DND-41 (cell line): ENCODE data around the gene CACNA2D3.

ENCODE experiments used
- ATAC-seq: fragments of 200-7000 bp; cut with Tn5 transposase; 3 replicates; pipeline ENCODE4 v1.9.1; 2021; ENCODE audit warnings: low read depth; ENCODE audit not compliant: insufficient read depth
- DNase-seq: peaks from one replicate; pipeline ENCODE4 v3.0.0-alpha.2; 2020
- H2AFZ ChIP-seq: 2 replicates; pipeline ENCODE4 v1.6.0; 2012; ENCODE audit warnings: low read depth, low read length
- H3K27ac ChIP-seq: 2 replicates; pipeline ENCODE4 v1.5.1; 2012; ENCODE audit warnings: low read length, inconsistent platforms
- H3K27me3 ChIP-seq: fragments of 200-600 bp; sonication (generic); 2 replicates; pipeline ENCODE4 v1.6.0; 2012; ENCODE audit warnings: low read length, mild to moderate bottlenecking, inconsistent platforms; ENCODE audit not compliant: insufficient read depth, poor library complexity
- H3K36me3 ChIP-seq: 2 replicates; pipeline ENCODE4 v1.5.1; 2012; ENCODE audit warnings: low read length, inconsistent platforms; ENCODE audit not compliant: insufficient read depth
- H3K4me1 ChIP-seq: 2 replicates; pipeline ENCODE4 v1.5.1; 2012; ENCODE audit warnings: mild to moderate bottlenecking, low read length; ENCODE audit not compliant: insufficient read depth
- H3K4me2 ChIP-seq: 2 replicates; pipeline ENCODE4 v1.6.0; 2012; ENCODE audit warnings: mild to moderate bottlenecking, moderate library complexity, low read length, inconsistent platforms; ENCODE audit not compliant: insufficient read depth
- H3K4me3 ChIP-seq, 2 experiments: fragments of 200-600 bp in 1 of 2; shearing (Covaris generic) in 1 of 2; 2 replicates each; pipeline ENCODE4 v1.5.1; 2012 to 2016; ENCODE audit warnings: inconsistent platforms in 2 of 2, low read length in 2 of 2, mild to moderate bottlenecking in 2 of 2, low read depth in 1 of 2, moderate library complexity in 1 of 2
- H3K79me2 ChIP-seq: 2 replicates; pipeline ENCODE4 v1.6.0; 2012; ENCODE audit warnings: low read length, inconsistent platforms; ENCODE audit not compliant: insufficient read depth
- H3K9ac ChIP-seq: 2 replicates; pipeline ENCODE4 v1.6.0; 2012; ENCODE audit warnings: low read depth, mild to moderate bottlenecking, inconsistent platforms, low read length, moderate library complexity
- H3K9me3 ChIP-seq: 2 replicates; pipeline ENCODE4 v1.5.1; 2012; ENCODE audit warnings: low read length, moderate library complexity, mild to moderate bottlenecking, inconsistent platforms; ENCODE audit not compliant: insufficient read depth, severe bottlenecking
- H4K20me1 ChIP-seq: 2 replicates; pipeline ENCODE4 v1.6.0; 2012; ENCODE audit warnings: low read length; ENCODE audit not compliant: insufficient read depth
- EZH2 ChIP-seq: IDR thresholded peaks from 3 replicates; pipeline ENCODE4 v1.6.1; 2012; ENCODE audit warnings: borderline replicate concordance, low read depth, mild to moderate bottlenecking, moderate library complexity, low read length, inconsistent platforms; ENCODE audit not compliant: severe bottlenecking
- TF ChIP-seq, protein P1 (sequence below): IDR thresholded peaks from 2 replicates; pipeline ENCODE4 v1.5.1; 2012; ENCODE audit warnings: borderline replicate concordance, low read length, moderate library complexity, mild to moderate bottlenecking; ENCODE audit not compliant: poor library complexity, severe bottlenecking; ENCODE audit errors: extremely low read depth

The CACNA2D3 gene

DNA sequence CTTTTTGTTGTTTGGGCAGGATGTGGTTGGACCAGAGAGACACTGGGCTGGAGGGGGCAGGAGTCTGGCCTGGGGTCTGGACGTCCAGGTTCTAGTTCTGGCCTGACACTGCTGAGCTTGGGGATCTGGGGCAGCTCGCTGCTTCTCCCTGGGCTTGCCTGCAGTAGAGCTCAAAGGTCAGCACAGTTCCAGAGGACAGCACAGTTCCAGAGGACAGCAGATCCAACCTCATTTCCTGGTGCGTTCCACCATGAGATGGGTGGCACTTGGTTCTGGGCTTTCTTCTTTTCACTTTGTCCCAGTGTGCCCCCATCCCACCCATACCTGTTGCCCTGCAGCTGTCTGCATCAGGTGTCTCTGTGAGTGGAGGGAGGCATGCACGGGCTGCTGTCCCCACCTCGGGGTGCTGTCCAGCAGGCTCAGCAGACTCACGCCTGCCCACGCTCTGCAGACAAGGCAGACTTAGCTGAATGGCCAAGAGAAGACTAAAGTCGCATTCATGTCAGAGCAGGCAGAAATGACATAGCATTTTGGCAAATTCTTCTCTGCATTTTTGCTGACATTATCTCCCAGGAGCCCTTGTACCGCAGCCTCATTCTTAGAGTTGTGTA is 16.7 kb downstream of the CACNA2D3 start:
- no peaks in the 10 kb centered on the region for H4K20me1 ChIP-seq
- no peaks in the 10 kb centered on the region for H3K4me1 ChIP-seq
- no peak overlapping the region for H3K4me3 ChIP-seq
- H3K79me2 ChIP-seq, result no peaks in the 10 kb centered on the region
- TF ChIP-seq, protein P1, sequence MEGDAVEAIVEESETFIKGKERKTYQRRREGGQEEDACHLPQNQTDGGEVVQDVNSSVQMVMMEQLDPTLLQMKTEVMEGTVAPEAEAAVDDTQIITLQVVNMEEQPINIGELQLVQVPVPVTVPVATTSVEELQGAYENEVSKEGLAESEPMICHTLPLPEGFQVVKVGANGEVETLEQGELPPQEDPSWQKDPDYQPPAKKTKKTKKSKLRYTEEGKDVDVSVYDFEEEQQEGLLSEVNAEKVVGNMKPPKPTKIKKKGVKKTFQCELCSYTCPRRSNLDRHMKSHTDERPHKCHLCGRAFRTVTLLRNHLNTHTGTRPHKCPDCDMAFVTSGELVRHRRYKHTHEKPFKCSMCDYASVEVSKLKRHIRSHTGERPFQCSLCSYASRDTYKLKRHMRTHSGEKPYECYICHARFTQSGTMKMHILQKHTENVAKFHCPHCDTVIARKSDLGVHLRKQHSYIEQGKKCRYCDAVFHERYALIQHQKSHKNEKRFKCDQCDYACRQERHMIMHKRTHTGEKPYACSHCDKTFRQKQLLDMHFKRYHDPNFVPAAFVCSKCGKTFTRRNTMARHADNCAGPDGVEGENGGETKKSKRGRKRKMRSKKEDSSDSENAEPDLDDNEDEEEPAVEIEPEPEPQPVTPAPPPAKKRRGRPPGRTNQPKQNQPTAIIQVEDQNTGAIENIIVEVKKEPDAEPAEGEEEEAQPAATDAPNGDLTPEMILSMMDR, result no peak
- no peak for TF ChIP-seq EZH2
- H3K9ac ChIP-seq, result no peak overlapping the region
- H2AFZ ChIP-seq, result no peak overlapping the region
- no peak overlapping the region for H3K4me2 ChIP-seq
- peaks cover 5% of the 10 kb centered on the region for H3K27me3 ChIP-seq
- H3K9me3 ChIP-seq, result no peaks in the 10 kb centered on the region
- ATAC-seq, result no peak
- H3K36me3 ChIP-seq, result no peaks in the 10 kb centered on the region
- DNase-seq, result no peak
- no peak overlapping the region for H3K27ac ChIP-seq

DNA sequence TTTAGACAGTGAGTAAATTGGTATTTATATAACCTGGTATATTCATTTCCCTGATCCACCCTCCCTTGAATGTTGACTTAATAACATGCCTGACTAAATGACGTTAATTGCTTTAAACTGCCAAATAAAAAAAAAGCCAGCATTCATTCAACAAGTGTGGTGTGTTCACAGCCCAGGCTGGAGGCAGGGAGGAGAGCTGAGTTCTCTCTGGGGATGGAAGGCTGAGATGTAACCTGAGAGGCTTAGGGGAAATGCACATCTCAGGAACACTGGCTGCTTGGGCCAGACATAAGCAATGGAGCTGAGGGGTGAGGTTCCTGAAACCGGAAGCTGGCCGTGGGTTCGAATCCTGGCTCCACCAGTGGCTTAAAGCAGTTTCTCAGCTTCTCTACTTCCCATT is 17.3 kb downstream of the CACNA2D3 start:
- Histone ChIP-seq H3K27ac (no peak overlapping the region), H2AFZ (no peak overlapping the region), H4K20me1 (no peaks in the 10 kb centered on the region), H3K36me3 (no peaks in the 10 kb centered on the region), H3K4me1 (no peaks in the 10 kb centered on the region), H3K4me2 (no peak overlapping the region), H3K4me3 (no peak overlapping the region), H3K9ac (no peak overlapping the region), H3K9me3 (no peaks in the 10 kb centered on the region), H3K79me2 (no peaks in the 10 kb centered on the region), H3K27me3 (peaks cover 5% of the 10 kb centered on the region)
- DNase-seq (no peak), ATAC-seq (no peak)
- no peak for TF ChIP-seq EZH2
- TF ChIP-seq, protein P1, result no peak

DNA sequence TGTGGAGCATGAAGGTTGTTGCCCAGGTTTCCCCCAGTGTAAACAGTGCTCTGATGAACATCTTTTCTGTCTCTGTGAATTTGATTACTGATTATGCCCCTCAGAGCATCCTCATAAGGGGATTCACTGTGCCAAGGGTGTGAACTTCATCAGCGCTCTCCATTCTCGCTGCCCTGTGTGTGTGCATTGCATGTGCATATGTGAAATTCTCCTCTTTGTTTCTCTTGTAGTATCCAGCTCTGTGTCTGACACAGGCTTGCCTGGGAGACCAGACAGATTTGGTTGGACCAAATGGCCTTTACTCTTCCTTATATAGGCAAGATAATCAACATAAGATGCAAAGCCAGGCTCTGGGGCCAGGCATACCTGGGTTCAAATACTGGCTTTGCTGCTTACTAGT is 21.9 kb downstream of the CACNA2D3 start:
- Histone ChIP-seq H3K4me3 (no peak overlapping the region), H3K36me3 (no peaks in the 10 kb centered on the region), H3K79me2 (no peaks in the 10 kb centered on the region), H3K27ac (no peak overlapping the region), H3K9me3 (no peaks in the 10 kb centered on the region), H2AFZ (no peak overlapping the region), H3K4me1 (no peaks in the 10 kb centered on the region), H3K27me3 (peaks cover 5% of the 10 kb centered on the region), H3K4me2 (no peak overlapping the region), H3K9ac (no peak overlapping the region), H4K20me1 (no peaks in the 10 kb centered on the region)
- ATAC-seq, result no peak
- no peak for TF ChIP-seq EZH2
- TF ChIP-seq, protein P1, result no peak
- DNase-seq, result no peak
